ENCODE measurements around the gene SLFN14. TPM values are rescaled to one million over a fixed set of nuclear protein-coding genes. Genes with fewer than 3 reads are reported as not detected.
"Not testable (repeated sequence)": the region's sequence is repeated elsewhere in the genome, so short reads cannot be mapped to it uniquely, and the experiment has no call there.

SLFN14 gene
- total RNA-seq, 3 donors from 2014 or later, result not detected

GRCh38 chr17:35531160-35531559 is 29.5 kb downstream of the SLFN14 start:
- no peaks in the 10 kb centered on the region for H3K27me3 ChIP-seq
- H3K4me3 ChIP-seq, result no peak overlapping the region
- no peaks in the 10 kb centered on the region for H3K9me3 ChIP-seq
- intact Hi-C loops (cut with DNase I; ENCODE audit: low total_unique reads), result no loop called here
- TF ChIP-seq POLR2AphosphoS5 (IDR thresholded peaks at IDR 0.05), result no peak
- no peak for TF ChIP-seq POLR2A (IDR thresholded peaks at IDR 0.05)
- no peak overlapping the region for H3K27ac ChIP-seq
- DNase-seq (ENCODE audit: low spot score in 2 of 2), result no peak
- H3K36me3 ChIP-seq, result no peaks in the 10 kb centered on the region
- H3K4me1 ChIP-seq, result no peaks in the 10 kb centered on the region

- no peaks in the 10 kb centered on the region for H3K36me3 ChIP-seq
- no peaks in the 10 kb centered on the region for H3K9me3 ChIP-seq
- no peak for TF ChIP-seq CTCF (IDR thresholded peaks at IDR 0.05)
- TF ChIP-seq POLR2A (IDR thresholded peaks at IDR 0.05), result no peak
- no peak for TF ChIP-seq POLR2AphosphoS5 (IDR thresholded peaks at IDR 0.05)
- intact Hi-C loops (cut with DNase I; ENCODE audit: low total_unique reads), result no loop called here
- H3K27ac ChIP-seq, result no peak overlapping the region
- no peaks in the 10 kb centered on the region for H3K4me1 ChIP-seq
- DNase-seq (ENCODE audit: low spot score in 2 of 2), result no peak
- no peaks in the 10 kb centered on the region for H3K27me3 ChIP-seq
- no peak overlapping the region for H3K4me3 ChIP-seq
Measured at GRCh38 chr17:35529866-35530265, 30.8 kb downstream of the SLFN14 start.

- DNase-seq (ENCODE audit: low spot score in 2 of 2); H3K9me3 ChIP-seq; H3K27me3 ChIP-seq; H3K4me3 ChIP-seq; H3K4me1 ChIP-seq; H3K36me3 ChIP-seq; H3K27ac ChIP-seq; intact Hi-C loops (cut with DNase I; ENCODE audit: low total_unique reads): not testable (repeated sequence)
Measured at GRCh38 chr17:35529326-35529725, 31.3 kb downstream of the SLFN14 start.

GRCh38 chr17:35523296-35523695 is 37.3 kb downstream of the SLFN14 start:
- no peaks in the 10 kb centered on the region for H3K4me1 ChIP-seq
- intact Hi-C loops (cut with DNase I; ENCODE audit: low total_unique reads), result no loop called here
- TF ChIP-seq CTCF (IDR thresholded peaks at IDR 0.05) (no peak), POLR2AphosphoS5 (IDR thresholded peaks at IDR 0.05) (no peak), POLR2A (IDR thresholded peaks at IDR 0.05) (no peak)
- H3K27me3 ChIP-seq, result no peaks in the 10 kb centered on the region
- H3K27ac ChIP-seq, result no peak overlapping the region
- no peak for DNase-seq (ENCODE audit: low spot score in 2 of 2)
- H3K36me3 ChIP-seq, result no peaks in the 10 kb centered on the region
- no peaks in the 10 kb centered on the region for H3K9me3 ChIP-seq
- H3K4me3 ChIP-seq, result no peak overlapping the region

GRCh38 chr17:35521654-35522256 is 38.9 kb downstream of the SLFN14 start:
- H3K9me3 ChIP-seq; H3K36me3 ChIP-seq; H3K27ac ChIP-seq; DNase-seq (ENCODE audit: low spot score in 2 of 2); intact Hi-C loops (cut with DNase I; ENCODE audit: low total_unique reads); H3K27me3 ChIP-seq; H3K4me1 ChIP-seq; H3K4me3 ChIP-seq: not testable (repeated sequence)

GRCh38 chr17:35521150-35521549 is 39.5 kb downstream of the SLFN14 start:
- Histone ChIP-seq H3K27ac (no peak overlapping the region), H3K27me3 (peaks cover 0 to 2% of the 10 kb centered on the region in 2 donors)
- no peak for DNase-seq (ENCODE audit: low spot score in 2 of 2)

More at GRCh38 chr17:35521150-35521549, 39.5 kb downstream of the SLFN14 start:
- Histone ChIP-seq H3K4me1 (no peaks in the 10 kb centered on the region), H3K36me3 (no peaks in the 10 kb centered on the region), H3K4me3 (no peak overlapping the region), H3K9me3 (no peaks in the 10 kb centered on the region)
- intact Hi-C loops (cut with DNase I; ENCODE audit: low total_unique reads), result no loop called here
- TF ChIP-seq CTCF (IDR thresholded peaks at IDR 0.05) (no peak), POLR2AphosphoS5 (IDR thresholded peaks at IDR 0.05) (no peak), POLR2A (IDR thresholded peaks at IDR 0.05) (no peak)

Measured in breast epithelium (tissue), 4 donors.